Left ventricle myocardium inferior (tissue), 1 donor: ENCODE results near the gene MAMDC2. TPM values are rescaled to one million over a fixed set of nuclear protein-coding genes. Genes with fewer than 3 reads are reported as not detected.

Source experiments
- DNase-seq: peaks from one replicate; pipeline ENCODE4 v3.0.0-alpha.2; 2020
- H3K27ac ChIP-seq: fragments of 200-600 bp; replicated peaks from 2 replicates; pipeline ENCODE4 v1.8.0; 2021
- H3K27me3 ChIP-seq: fragments of 200-600 bp; 2 replicates; pipeline ENCODE4 v1.8.0; 2021; ENCODE audit warnings: low read depth
- H3K36me3 ChIP-seq: fragments of 200-600 bp; 2 replicates; pipeline ENCODE4 v1.8.0; 2021
- H3K4me1 ChIP-seq: fragments of 200-600 bp; 2 replicates; pipeline ENCODE4 v1.8.0; 2021
- H3K4me3 ChIP-seq: fragments of 200-600 bp; 2 replicates; pipeline ENCODE4 v1.8.0; 2021; ENCODE audit warnings: mild to moderate bottlenecking, moderate library complexity
- H3K9me3 ChIP-seq: fragments of 200-600 bp; replicated peaks from 2 replicates; pipeline ENCODE4 v1.8.0; 2021
- CTCF ChIP-seq: fragments of 200-600 bp; IDR thresholded peaks from 2 replicates; pipeline ENCODE4 v1.8.0; 2021; ENCODE audit warnings: antibody characterized with exemption, mild to moderate bottlenecking, borderline replicate concordance
- intact Hi-C: fragments of 100-400 bp; cut with micrococcal nuclease; formaldehyde crosslinking; loops from one replicate; pipeline ENCODE4 v1.11.0; 2022
- total RNA-seq: library from RNA; stranded (reverse); fragmentation: NEBNext Ultra II Directional; extraction: Animal tissue kit (Norgen Biotek cat#: 25700); gene quantifications from one replicate; pipeline ENCODE4 v1.2.1, GENCODE V29; 2021
- donor health status: DM: no; HTN: yes; CAD: no; lungs with severe emphysema.

Gene MAMDC2
- total RNA-seq, 1 donor from 2014 or later = 9.0 TPM

DNA sequence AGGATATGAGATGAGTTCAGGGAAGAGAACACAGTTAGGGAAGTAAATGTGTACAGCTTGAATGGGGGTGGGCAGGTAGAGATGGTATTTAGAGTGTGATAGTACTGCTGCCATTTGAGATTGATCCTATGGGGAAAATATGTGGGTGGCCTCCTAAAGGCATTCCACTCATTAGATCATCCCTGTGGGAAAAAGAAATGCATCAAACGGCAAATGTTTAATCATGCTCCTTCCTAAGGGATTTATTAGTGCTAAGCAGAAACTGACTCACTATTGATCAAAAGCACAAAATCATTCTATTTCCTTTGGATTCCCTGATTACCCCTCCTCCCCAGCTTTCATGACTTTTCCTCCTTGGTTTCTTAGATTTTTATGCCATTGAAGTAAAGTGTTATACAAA, 178.7 kb downstream of the MAMDC2 start:
- no peaks in the 10 kb centered on the region for H3K9me3 ChIP-seq
- H3K27me3 ChIP-seq = no peaks in the 10 kb centered on the region
- TF ChIP-seq CTCF = no peak
- no peak overlapping the region for H3K4me3 ChIP-seq
- no peak overlapping the region for H3K27ac ChIP-seq
- no peaks in the 10 kb centered on the region for H3K4me1 ChIP-seq
- peaks cover 14% of the 10 kb centered on the region for H3K36me3 ChIP-seq
- DNase-seq = no peak
- intact Hi-C loops = loop anchor here (10.0 kb wide), 1 partner anchor 108 kb away; no protein-coding TSS in a partner anchor

DNA sequence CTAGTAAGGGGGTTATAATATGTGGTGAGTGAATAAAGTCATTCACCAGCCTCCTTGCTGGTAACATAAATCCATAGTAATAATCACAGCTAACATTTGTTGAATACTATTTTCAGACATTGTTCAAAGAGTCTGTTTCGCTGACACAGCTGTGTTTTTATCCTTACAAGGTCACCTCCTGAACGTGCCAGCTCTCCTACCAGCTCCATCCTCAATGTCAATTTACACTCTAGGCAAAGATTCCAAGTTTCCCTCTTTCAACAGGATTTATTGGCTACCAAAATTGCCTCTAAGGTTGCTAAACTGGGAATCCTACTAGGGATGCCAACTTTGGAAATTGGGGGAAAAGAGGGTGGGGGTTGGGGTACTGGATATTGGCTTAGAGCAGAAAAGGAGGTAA, 184.5 kb downstream of the MAMDC2 start:
- no peak overlapping the region for H3K4me3 ChIP-seq
- H3K4me1 ChIP-seq = peaks cover 16% of the 10 kb centered on the region
- peak overlapping the region; percentile 63 for H3K27ac ChIP-seq
- H3K36me3 ChIP-seq = peaks cover 6% of the 10 kb centered on the region
- H3K27me3 ChIP-seq = no peaks in the 10 kb centered on the region
- DNase-seq = no peak
- no peaks in the 10 kb centered on the region for H3K9me3 ChIP-seq
- TF ChIP-seq CTCF = no peak
- intact Hi-C loops = loop anchor here (10.0 kb wide), 1 partner anchor 113 kb away; no protein-coding TSS in a partner anchor

DNA sequence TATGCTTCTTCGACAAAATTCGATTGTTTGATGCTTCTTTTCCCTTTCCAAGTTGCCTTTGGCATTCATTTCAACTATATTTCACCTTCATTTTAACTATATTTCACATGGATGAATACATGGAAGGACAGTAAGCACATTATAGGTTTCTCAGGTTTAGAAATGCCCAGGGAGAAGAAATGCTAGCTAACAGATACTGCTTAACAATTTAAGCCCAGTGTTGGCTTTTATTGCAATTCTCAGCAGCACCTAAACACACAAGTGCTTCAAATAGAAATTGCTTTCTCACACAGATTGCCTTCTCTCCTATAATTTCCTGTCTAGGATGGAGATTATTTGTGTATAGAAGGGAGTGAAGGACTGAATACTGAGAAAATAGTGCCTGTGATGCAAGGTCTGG, 185.0 kb downstream of the MAMDC2 start:
- H3K27me3 ChIP-seq = no peaks in the 10 kb centered on the region
- peaks cover 16% of the 10 kb centered on the region for H3K4me1 ChIP-seq
- no peak for DNase-seq
- TF ChIP-seq CTCF = no peak
- intact Hi-C loops = loop anchor here (10.0 kb wide), 1 partner anchor 114 kb away; no protein-coding TSS in a partner anchor
- no peaks in the 10 kb centered on the region for H3K9me3 ChIP-seq
- H3K36me3 ChIP-seq = peaks cover 6% of the 10 kb centered on the region
- H3K4me3 ChIP-seq = peak overlapping the region; percentile 23
- peak overlapping the region; percentile 63 for H3K27ac ChIP-seq

DNA sequence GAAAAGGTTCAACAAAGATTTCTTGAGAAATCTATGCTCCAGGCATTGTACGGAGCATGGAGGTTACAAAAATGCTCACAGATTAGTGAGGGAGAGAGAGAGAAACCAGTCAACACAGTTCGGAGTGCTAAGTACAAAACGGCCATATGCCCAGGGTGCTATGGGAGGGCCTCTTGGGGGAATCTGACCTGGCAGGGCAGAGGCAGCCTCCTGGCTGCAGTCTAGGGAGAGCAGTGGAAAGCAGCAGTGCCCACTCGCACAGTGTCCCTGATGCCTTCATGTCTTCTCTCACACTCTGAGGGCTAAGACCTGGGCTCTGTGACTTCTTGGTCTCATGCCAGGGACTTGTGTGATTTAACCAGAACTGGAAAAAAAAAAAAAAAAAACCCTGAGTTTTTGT, 185.4 kb downstream of the MAMDC2 start:
- Histone ChIP-seq H3K4me1 (peaks cover 16% of the 10 kb centered on the region), H3K27ac (peak overlapping the region; percentile 63), H3K4me3 (peak overlapping the region; percentile 23), H3K27me3 (no peaks in the 10 kb centered on the region), H3K9me3 (no peaks in the 10 kb centered on the region), H3K36me3 (peaks cover 6% of the 10 kb centered on the region)
- DNase-seq = no peak
- intact Hi-C loops = loop anchor here (10.0 kb wide), 1 partner anchor 114 kb away; no protein-coding TSS in a partner anchor
- peak; percentile 13 for TF ChIP-seq CTCF

- peak overlapping the region; percentile 63 for H3K27ac ChIP-seq
- no peaks in the 10 kb centered on the region for H3K9me3 ChIP-seq
- intact Hi-C loops = loop anchor here (10.0 kb wide), 1 partner anchor 115 kb away; no protein-coding TSS in a partner anchor
- peaks cover 16% of the 10 kb centered on the region for H3K4me1 ChIP-seq
- no peak for DNase-seq
- TF ChIP-seq CTCF = peak; percentile 40
- H3K36me3 ChIP-seq = peaks cover 6% of the 10 kb centered on the region
- H3K27me3 ChIP-seq = no peaks in the 10 kb centered on the region
- peak overlapping the region; percentile 23 for H3K4me3 ChIP-seq
Measured at GRCh38 chr9:70229579-70229978, 185.9 kb downstream of the MAMDC2 start.
